Measurements from ENCODE around the gene MFN1.
"Not testable (repeated sequence)": the region's sequence is repeated elsewhere in the genome, so short reads cannot be mapped to it uniquely, and the experiment has no call there.

Gene MFN1

DNA sequence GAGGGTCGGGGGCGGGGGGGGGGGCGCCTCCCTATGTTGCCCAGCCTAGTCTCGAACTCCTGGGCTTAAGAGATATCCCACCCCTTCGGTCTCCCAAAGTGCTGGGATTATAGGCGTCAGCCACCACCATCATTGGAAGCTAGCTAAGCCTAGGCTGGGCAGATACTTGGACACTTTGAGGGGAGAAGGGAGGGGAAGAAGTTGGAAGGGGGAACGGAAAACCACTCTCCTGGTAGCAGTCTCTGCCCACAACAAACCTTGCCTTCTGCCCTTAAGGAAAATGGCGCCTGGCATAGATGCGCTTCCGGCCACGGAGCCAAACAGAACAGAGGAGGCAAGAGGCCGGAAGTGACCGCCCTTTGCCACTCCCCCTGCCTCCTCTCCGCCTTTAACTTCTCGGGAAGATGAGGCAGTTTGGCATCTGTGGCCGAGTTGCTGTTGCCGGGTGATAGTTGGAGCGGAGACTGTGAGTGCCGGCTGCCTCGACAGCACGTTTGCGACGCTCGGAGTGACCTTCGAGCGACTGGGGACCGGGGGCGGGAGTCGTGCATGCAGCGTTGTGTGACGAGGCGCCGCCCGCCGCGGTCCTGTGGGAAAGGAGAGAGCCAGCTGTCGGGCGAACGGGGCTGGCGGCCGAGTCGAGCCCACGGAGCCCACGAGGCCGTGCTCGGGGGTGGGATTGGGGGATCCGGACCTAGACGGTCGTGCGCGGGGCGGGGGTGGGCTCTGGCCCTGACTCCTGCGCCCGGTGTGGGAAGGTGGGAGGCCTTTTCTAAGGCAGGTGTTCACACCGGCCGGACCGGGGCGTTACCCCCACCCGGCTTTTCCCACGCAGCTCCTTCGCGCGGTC lies at the start of gene MFN1:
TSS of gene MFN1 (plus strand) at position 365 of the 850 bp plus-strand sequence. CDS start 1,143 bp downstream, outside the sequence.
- peak within 1 kb of the TSS; percentile 71 for H3K27ac ChIP-seq
- peak; percentile 69 for DNase-seq (ENCODE audit: low read depth, low spot score)

DNA sequence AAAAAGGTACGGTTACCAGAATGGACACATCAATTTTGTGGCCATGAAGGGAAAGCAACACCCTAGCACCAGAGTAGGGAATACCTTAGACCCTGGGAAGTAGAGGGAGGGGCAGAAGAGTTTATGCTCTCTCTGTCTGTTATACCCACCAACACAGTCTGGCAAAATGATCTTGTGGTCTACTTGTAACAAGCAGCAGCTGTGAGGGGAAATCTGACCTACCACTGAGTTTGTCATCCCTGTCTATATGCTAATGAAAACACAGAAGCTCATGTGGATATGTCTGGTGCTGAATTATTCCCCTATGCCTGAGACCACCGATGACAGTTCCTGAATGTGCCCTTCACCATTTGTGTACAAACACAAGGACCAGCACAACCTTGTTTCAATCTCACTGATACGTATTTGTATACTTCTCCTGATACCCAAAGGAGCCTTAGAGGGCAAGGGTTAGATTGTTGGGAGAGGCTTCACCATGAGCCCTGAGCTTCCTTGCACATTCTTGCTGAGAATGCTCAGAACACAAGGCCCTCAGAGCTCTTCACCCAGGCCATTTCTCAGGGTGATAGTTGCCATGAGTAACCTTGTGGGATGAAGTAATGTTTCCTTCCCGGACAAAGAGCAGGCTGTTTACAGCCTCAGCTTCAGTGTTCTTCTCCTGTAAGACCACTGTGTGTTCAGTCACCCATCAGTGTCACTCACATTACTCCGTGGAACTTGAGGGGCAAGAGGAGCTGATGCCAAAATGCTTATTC lies 49.4 kb upstream of the MFN1 start:
- no peak overlapping the region for H3K27ac ChIP-seq
- DNase-seq (ENCODE audit: low read depth, low spot score), result no peak

DNA sequence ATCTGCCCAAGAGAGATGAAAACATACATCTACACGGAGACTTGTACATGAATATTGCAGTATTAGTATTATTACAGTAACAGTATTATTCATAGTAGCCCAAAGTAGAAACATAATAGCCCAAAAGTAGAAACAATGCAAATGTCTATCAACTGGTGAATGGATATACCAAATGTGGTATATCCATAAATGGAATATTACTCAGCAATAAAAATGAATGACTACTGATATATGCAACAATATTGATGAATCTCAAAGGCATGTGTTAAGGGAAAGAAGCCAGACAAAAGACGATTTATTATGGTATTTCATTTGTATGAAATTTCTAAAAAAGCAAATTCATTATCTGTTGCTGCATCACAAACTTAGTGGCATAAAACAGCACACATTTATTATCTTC lies 48.2 kb upstream of the MFN1 start:
- no peak for DNase-seq (ENCODE audit: low read depth, low spot score)
- H3K27ac ChIP-seq, result no peak overlapping the region

DNA sequence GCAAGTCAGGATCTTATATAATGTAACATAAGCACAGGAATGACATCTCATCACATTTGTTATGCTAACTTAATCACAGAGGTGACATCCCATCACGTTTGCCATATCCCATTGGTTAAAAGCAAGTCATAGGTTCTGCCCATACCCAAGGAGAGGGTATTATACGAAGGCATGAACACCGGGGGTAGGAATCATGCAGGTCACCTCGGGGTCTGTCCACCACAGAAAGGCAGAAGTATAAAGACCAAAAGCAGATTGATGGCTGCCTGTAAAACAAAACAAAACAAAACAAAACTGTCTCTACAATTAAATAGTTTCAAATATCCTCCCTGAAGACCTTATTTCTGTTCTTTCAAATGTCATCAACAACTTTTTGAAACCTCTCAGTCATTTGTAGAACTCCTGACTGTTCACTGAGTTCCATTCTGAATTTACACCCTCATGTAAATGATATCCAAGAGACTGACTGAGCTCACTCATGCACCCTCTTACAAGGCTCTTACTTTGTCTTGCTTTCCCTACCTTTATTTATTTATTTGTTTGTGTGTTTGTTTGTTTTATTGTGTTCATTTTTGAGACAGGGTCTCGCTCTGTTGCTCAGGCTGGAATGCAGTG lies 47.4 kb upstream of the MFN1 start:
- DNase-seq (ENCODE audit: low read depth, low spot score), result no peak
- H3K27ac ChIP-seq, result no peak overlapping the region

DNA sequence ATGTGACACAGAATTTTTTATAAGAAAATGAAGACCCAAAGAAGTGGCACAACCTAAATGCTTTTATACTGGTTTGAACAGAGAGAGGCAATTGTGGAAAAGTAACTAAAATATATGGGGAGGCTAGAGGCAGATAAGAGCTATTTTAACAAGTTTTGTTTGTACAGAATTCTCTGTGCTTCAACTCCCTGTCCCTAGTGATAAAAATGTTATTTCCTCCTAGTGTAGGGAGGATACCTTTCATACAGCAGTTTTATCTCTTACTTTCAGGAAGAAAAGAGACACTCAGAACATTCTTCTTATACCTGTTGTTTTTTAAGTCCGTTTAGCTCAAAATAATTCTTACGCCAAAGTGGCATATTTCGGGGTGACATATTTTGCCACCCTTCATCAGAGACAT lies 45.9 kb upstream of the MFN1 start:
- H3K27ac ChIP-seq, result no peak overlapping the region
- DNase-seq (ENCODE audit: low read depth, low spot score), result no peak

DNA sequence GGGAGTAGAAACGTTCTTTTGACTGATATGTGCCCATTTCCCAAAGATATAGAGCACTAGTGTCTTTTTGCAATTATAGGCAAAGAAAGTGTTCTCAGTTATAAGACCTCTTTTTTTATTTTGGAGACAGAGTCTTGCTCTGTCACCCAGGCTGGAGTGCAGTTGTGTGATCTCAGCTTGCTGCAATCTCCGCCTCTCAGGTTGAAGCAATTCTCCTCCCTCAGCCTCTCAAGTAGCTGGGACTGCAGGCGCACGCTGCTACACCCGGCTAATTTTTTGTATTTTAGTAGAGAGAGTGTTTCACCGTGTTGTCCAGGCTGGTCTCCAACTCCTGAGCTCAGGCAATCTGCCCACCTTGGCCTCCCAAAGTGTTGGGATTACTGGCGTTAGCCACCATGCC lies 45.4 kb upstream of the MFN1 start:
- no peak for DNase-seq (ENCODE audit: low read depth, low spot score)
- H3K27ac ChIP-seq, result no peak overlapping the region

DNA sequence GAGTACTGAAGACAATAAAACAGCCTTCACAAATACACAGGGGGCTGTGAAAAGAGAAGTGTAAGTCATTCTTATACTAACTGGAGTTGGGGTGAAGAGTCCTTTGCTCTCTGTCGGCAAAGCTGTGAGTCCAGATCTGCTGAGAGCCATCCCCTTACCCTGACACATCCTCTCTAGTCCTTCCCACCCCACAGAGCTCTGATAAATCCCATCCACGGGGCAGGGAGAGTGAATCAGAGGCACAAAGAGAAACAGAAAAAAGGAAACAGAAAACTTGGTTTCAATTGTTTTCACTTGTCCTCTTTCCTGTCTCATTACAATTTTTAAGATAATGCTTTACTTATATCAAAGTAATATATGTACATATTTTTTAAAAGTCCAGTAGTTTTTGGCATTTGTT lies 42.9 kb upstream of the MFN1 start:
- no peak for DNase-seq (ENCODE audit: low read depth, low spot score)

DNA sequence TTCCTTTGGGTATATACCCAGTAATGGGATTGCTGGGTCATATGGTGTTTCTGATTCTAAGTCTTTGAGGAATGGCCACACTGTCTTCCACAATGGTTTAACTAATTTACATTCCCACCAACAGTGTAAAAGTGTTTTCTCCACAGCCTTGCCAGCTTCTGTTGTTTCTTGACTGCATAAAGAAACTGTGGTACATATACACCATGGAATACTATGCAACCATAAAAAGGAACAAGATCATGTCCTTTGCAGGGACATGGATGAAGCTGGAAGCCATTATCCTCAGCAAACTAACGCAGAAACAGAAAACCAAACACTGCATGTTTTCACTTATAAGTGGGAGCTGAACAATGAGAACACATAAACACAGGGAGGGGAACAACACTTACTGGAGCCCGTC lies 40.1 kb upstream of the MFN1 start:
- not testable (repeated sequence) for H3K27ac ChIP-seq; DNase-seq (ENCODE audit: low read depth, low spot score)

More for the DNA sequence above, 42.9 kb upstream of the MFN1 start:
- H3K27ac ChIP-seq, result no peak overlapping the region

DNA sequence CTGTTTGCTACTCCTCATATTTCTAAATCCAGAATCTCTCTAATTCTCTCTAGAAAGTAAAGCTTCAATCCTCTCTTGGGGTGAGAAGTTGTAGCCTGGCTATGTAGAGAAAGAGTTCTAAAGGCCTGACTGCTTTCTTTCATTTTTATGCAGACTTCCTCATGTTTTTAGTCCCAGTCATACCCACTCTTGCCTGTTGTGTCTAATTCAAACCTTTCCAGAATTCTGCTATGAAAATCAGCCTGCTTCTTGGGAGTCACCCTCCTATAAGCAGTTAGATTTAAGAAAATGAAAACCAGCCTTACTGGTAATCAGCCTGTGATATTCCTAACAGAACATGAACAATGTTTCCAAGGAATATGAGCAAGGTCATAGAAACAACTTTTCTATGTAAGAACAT lies 39.5 kb upstream of the MFN1 start:
- H3K27ac ChIP-seq, result no peak overlapping the region
- no peak for DNase-seq (ENCODE audit: low read depth, low spot score)

DNA sequence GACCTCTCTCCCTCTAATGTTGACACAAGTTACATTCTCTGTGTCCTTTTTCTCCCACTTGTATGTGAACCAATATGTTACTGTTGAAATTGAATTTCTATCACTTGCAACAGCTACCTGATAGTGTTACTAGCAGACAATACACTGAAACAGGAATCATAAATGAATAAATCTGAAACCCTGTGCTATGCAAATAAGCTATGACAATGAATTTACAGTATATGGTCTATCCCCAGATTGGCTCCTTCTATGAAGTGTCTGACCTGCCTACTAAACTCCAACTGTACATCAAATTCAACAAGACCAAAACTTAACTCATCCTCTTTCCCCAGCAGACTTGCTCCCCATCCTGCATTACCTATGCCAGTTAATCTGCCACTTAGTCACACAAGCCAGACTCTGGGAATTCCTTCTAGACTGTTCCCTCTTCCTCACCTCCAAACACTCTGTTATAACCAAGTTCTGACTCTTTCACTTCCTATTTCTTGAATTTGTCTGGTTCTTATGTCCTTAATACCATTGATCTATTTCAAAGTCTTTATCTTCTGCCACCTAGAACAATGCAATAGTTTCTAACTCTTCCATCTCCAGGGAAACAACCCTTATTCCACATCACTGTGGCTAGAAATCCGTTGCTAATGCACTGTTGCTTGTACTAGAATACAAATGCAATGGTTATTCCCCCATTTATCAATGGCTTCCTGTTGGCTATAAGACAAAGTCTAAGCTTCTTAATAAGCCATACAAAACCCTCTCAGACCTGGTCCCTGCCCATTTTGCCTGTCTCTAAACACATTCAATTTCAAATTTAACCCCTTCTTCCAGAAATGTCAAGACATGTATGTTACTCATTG lies 38.1 kb upstream of the MFN1 start:
- no peak for DNase-seq (ENCODE audit: low read depth, low spot score)
- H3K27ac ChIP-seq, result no peak overlapping the region

DNA sequence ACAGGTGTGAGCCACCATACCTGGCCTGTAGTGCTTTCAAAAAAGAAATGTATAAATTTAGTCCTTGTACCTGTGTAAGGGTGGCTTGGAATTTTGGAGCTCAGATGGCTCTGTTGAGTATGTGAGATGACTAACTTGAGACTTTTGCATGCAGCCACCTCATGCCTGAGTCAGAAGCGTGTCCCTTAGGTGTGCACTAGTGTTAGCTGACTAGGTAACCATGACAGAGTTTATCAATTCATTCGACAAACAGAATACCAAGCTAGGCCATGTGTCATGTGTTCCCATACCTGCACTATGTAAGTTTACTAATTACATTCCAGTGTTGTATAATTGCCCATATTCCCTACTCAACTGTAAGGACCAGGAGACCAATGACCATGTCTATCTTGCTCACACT lies 28.6 kb upstream of the MFN1 start:
- DNase-seq (ENCODE audit: low read depth, low spot score), result no peak
- no peak overlapping the region for H3K27ac ChIP-seq

DNA sequence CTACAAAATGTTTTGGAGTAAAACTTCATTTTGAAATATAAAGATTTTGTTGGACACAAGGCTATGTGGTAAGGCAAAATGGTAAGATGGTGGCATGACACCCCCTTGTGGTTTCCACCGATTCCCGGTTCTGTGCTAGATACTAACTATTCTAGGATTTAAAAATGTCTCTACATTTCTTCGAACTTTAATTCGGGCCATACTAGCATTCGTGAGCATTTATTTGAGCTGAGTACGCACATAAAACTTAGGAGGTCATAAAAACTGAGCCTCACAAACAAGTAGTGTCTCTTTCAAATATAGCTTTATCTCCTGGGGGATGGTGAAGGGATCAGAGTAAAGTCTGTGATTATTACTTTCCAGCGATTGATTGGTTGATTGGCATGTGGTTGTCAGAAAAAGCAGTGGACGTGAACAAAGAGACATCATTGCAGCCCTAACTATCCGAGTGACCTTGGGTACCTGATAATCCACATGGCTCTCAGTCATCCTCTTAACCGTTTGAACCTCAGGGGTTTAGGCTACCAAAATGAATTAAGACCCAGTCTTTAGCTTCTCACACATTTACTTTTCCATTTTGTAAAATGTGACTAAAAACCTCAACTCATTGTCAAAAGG lies 25.7 kb upstream of the MFN1 start:
- H3K27ac ChIP-seq, result peak overlapping the region; percentile 63
- no peak for DNase-seq (ENCODE audit: low read depth, low spot score)

DNA sequence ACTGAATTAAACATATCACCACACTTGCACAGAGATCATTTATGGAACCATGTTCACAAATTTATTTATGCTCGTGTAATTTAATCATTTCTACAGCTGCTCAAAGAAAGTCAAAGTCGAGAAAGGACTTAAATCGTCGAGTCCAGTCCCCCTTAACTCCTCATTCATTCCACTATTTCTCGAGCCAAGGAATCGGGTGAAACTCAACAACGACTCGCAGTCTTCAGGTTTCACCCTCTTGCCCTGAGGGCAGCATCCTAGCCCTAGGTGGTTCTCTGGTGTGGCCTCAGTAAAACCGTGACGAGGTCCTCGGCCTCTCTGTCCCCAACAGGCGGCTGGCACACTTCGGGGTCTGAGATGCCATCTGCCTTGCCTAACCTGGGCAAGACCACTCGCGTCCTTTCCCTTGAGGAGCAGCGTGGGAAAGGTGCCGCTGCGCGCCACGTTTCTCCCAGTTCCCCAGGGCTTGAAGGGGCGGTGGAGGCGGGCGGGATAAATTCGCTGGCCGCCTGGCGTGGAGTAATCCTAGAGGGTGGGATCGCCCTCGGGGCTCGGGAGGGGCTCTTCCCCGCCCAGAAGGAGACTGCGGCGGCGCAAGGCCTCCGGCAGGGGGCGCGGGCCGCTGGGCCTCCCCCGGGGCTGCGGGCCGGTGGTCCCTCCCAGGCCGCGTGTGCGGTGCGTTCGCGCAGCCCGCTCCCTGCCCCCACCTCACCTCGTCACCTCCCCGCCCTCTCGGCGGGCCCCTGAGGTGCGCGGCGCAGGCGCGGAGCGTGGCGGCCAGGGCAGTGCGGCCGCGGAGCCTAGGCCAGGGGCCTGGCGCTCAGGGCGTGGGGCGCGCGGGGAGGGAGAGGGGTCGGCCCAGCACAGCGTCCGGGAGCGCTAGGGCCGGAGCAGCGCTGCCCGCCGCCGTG lies 25.0 kb upstream of the MFN1 start, which contains the start of gene ZNF639:
TSS of gene ZNF639 (plus strand) at position 746 of the 911 bp plus-strand sequence. CDS start 5,263 bp downstream, outside the sequence.
- no peak for DNase-seq (ENCODE audit: low read depth, low spot score)
- H3K27ac ChIP-seq, result peak within 1 kb of the TSS; percentile 63

DNA sequence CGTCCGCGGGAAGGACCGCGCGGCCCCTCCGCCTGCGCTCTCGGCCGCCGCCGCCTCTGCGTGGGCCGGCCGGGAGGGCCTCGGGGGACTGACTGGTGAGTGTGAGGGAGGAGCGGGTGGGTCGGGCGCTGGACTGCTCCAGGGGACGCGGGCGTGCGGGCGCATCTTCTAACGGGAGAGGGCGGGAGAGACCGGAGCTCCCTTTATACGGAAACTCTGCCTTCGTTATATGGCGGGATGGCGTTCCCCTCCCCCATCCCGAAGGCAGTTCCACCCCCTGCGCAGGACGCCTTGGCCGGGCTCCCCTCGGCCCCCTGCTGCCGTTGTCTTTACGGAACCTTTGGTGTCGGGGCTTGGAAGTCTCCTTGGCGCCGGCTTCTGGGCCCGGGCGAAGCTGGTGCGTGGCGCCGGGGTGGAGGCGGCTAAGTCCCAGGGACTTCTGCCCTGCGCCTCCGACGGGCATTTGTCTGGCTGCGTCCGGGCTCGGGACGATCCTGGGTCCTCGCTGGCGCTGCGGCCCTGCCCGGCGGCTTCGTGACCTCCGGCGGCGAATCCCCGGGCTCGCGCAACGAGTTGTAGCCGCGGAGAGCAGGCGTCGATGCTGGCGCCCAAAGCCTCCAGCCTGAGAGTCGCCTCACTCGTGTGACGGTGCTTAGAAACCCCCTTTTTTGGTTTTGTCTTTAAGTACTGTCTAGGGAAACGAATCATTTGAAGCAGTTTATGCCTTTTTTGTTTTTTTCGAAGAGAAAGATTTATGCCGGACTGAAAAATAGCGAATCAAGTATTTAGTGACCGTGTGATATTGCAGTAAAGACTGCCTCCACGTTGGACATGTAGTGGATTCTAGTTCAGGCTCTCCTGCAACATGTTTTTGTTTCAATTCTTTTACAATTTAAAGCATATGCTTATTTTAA lies 24.1 kb upstream of the MFN1 start:
- DNase-seq (ENCODE audit: low read depth, low spot score), result no peak

DNA sequence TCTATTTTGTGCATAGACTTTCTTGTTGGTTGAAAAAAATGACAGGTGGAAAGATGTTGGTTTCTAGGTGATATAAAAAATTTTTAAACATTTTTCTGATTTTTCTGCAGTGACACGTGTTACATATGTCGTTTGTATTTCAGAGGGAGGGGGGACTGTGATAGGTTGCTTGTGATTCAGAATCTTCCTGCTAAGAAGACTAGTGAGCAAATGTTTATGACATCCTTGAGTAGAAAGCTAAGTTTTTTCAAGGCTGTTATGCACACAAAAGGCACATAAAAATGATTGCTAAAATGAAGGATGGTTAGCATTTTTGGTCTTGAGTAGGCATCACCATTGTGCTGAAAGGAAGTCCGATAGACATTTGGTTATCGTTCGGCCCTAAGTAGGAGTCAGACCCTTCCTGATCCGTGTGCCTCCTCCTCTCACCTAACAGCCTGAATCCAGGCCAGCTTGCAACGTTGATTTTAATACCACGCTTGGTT lies 23.2 kb upstream of the MFN1 start:
- no peak for DNase-seq (ENCODE audit: low read depth, low spot score)
- peak overlapping the region; percentile 63 for H3K27ac ChIP-seq

More for the DNA sequence above, 24.1 kb upstream of the MFN1 start:
- peak overlapping the region; percentile 63 for H3K27ac ChIP-seq

DNA sequence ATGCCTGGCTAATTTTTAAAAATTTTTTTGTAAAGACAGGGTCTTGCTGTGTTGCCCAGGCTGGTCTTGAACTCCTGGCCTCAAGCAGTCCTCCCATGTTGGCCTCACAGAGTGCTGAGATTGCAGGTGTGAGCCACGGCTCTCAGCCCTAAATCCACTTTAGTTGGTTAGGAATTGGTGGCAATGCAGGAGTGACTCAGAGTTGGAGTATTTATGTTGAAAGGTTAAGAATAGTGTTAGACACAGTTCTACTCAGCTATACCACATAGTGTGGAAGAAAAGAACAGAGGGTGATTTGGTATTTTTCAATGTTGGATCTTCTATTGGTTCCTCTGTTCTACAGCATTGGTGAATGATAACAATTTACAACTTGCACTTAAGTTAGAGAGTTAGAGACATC lies 17.1 kb upstream of the MFN1 start:
- no peak overlapping the region for H3K27ac ChIP-seq
- DNase-seq (ENCODE audit: low read depth, low spot score), result no peak

DNA sequence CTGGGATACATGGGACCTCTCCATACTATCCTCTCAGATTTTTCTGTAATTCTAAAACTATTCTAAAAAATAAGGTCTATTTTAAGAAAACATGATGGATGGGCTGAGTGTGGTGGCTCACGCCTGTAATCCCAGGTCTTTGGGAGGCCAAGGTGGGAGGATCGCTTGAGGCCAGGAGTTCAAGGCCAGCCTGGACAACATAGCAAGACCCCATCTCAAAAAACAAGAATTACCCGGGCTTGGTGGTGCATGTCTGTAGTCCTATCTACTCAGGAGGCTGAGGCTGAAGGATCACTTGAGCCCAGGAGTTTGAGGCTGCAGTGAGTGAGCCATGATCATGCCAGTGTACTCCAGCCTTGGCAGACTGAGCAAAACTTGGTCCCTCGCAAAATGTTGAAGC lies 15.3 kb upstream of the MFN1 start:
- no peak overlapping the region for H3K27ac ChIP-seq
- DNase-seq (ENCODE audit: low read depth, low spot score), result no peak
